ENCODE measurements around the gene PARD3B. TPM values are rescaled to one million over a fixed set of nuclear protein-coding genes. Genes with fewer than 3 reads are reported as not detected.

Gene PARD3B
- total RNA-seq, 2 experiments from 2014 or later, result 0.46 TPM; not detected in 1

DNA sequence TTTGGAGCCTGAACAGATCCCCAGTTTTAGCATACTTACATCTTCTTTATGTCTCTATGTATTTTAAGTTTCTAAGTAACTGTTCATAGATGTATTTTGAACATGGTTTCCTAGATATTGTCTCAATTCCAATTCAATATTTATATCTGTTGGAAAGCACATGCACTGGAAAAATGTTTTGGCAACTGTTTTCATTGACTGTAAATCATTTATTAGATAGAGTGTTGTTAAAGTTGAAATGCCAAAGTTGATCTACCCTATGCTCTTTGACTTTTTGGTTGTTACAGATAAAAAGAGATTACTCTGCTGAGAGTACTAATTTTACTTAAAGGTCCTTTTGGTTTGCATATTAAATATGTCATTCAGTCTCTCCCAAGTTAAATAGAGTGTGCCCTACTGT, 792.0 kb downstream of the PARD3B start:
- H3K9me3 Mint-ChIP-seq (ENCODE audit: low read depth), result peaks cover 12% of the 10 kb centered on the region
- H3K4me3 Mint-ChIP-seq, result no peak overlapping the region
- ChIA-PET CTCF (no interaction called here), POLR2A (no interaction called here)
- no peaks in the 10 kb centered on the region for H3K4me1 Mint-ChIP-seq
- no peak for ATAC-seq
- DNase-seq, result no peak
- intact Hi-C loops (cut with DNase I, micrococcal nuclease), result no loop called here
- no peaks in the 10 kb centered on the region for H3K27me3 Mint-ChIP-seq
- no peaks in the 10 kb centered on the region for H3K36me3 Mint-ChIP-seq (ENCODE audit: low read depth)
- H3K27ac Mint-ChIP-seq, result no peak overlapping the region

DNA sequence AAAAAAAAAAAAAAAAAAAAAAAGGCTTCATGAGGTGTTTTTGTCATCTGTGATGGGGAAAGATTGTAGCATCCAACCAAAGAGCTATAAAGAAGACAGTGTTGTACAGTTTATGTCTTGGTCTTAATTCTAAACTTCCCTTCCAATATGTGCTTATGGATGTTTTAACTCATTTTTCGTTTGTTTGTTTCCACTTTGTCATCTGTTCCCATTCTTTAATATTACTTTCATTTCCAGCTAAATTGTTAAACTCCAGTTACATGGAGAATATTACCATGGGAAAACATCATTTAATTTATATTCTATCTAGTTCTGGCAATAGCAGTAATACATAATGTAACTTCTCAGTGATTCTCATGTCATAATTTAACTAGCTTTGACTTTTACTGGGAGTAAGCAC, 792.9 kb downstream of the PARD3B start:
- ATAC-seq (no peak), DNase-seq (no peak)
- H3K4me3 Mint-ChIP-seq, result no peak overlapping the region
- H3K4me1 Mint-ChIP-seq, result no peaks in the 10 kb centered on the region
- ChIA-PET CTCF (no interaction called here), POLR2A (no interaction called here)
- no peaks in the 10 kb centered on the region for H3K27me3 Mint-ChIP-seq
- peaks cover 12% of the 10 kb centered on the region for H3K9me3 Mint-ChIP-seq (ENCODE audit: low read depth)
- H3K36me3 Mint-ChIP-seq (ENCODE audit: low read depth), result no peaks in the 10 kb centered on the region
- intact Hi-C loops (cut with DNase I, micrococcal nuclease), result no loop called here
- no peak overlapping the region for H3K27ac Mint-ChIP-seq

DNA sequence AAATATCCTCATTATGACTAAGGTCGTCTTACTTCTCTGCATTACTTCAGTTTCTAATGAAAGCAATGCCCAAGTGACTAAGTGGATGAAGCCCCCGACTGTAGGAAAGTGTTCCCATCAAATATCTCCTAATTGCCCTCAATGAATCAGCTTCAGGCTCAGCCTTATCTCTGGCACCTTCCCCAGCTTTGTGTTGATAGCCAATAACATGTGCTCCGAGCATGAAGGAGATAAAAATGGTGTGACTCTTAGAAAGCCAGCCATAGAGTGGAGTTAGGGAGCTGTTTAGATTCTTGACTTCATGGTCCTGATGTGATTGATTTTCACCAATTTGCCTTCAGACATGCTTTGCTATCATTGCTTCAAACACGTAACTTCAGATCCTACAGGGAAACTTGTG, 797.8 kb downstream of the PARD3B start:
- ATAC-seq (no peak), DNase-seq (no peak)
- Mint-ChIP-seq H3K27me3 (no peaks in the 10 kb centered on the region), H3K4me3 (no peak overlapping the region), H3K4me1 (no peaks in the 10 kb centered on the region), H3K9me3 (ENCODE audit: low read depth) (peaks cover 4% of the 10 kb centered on the region), H3K36me3 (ENCODE audit: low read depth) (no peaks in the 10 kb centered on the region), H3K27ac (no peak overlapping the region)
- ChIA-PET POLR2A (interaction anchor here (0.6 kb wide), 1 partner anchor 414 kb away, joined by 6 read pairs; no protein-coding TSS in a partner anchor), CTCF (interaction anchor here (1.3 kb wide), 1 partner anchor 20 kb away, joined by 4 read pairs; no protein-coding TSS in a partner anchor)
- intact Hi-C loops (cut with DNase I, micrococcal nuclease), result no loop called here

DNA sequence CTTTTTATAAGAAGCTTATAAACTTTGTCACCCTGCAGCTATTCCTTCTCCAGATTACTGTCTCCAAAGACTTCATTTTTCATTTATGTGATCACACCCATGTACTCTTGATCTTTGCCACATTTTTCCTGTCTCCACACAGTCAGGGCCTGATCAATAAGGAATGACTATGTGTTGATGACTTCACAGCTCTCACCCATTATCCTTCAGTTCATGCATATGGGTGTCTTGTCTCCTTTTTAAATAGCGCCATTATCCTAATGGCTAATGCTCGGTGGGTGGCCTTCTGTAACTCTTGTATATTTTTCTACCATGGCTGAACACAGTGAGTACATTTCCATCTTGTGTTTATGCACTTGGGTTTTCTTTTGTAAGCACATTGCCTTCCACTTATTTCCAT, 801.4 kb downstream of the PARD3B start:
- H3K27ac Mint-ChIP-seq, result no peak overlapping the region
- H3K4me3 Mint-ChIP-seq, result no peak overlapping the region
- intact Hi-C loops (cut with DNase I, micrococcal nuclease), result no loop called here
- no peak for DNase-seq
- H3K4me1 Mint-ChIP-seq, result no peaks in the 10 kb centered on the region
- H3K9me3 Mint-ChIP-seq (ENCODE audit: low read depth), result peaks cover 2% of the 10 kb centered on the region
- ATAC-seq, result no peak
- ChIA-PET CTCF (no interaction called here), POLR2A (no interaction called here)
- no peaks in the 10 kb centered on the region for H3K27me3 Mint-ChIP-seq
- no peaks in the 10 kb centered on the region for H3K36me3 Mint-ChIP-seq (ENCODE audit: low read depth)

DNA sequence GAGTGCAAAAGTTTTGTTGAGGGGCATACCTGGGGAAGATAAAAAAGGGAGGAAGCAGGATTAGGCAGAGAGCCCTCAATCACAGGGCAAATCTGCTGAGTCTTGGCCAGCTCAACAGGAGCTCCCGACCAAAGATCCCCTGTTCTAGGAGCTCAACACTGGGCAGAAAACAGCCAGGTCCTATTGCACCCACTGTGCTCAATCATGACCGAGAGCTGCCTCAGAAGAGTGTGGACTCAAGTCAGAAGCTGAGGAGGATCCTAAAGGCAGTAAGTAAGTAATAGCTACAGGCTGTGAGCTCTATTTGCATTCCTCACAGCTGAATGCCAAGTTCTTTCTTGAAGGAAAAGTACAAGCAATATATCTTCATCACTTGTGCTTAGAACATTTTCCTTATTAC, 802.6 kb downstream of the PARD3B start:
- intact Hi-C loops (cut with DNase I, micrococcal nuclease), result no loop called here
- ChIA-PET POLR2A (no interaction called here), CTCF (interaction anchor here (0.8 kb wide), 1 partner anchor 14 kb away, joined by 4 read pairs; no protein-coding TSS in a partner anchor)
- Mint-ChIP-seq H3K27me3 (no peaks in the 10 kb centered on the region), H3K4me3 (no peak overlapping the region), H3K27ac (no peak overlapping the region), H3K36me3 (ENCODE audit: low read depth) (no peaks in the 10 kb centered on the region), H3K9me3 (ENCODE audit: low read depth) (no peaks in the 10 kb centered on the region), H3K4me1 (no peaks in the 10 kb centered on the region)
- no peak for ATAC-seq
- DNase-seq, result no peak

DNA sequence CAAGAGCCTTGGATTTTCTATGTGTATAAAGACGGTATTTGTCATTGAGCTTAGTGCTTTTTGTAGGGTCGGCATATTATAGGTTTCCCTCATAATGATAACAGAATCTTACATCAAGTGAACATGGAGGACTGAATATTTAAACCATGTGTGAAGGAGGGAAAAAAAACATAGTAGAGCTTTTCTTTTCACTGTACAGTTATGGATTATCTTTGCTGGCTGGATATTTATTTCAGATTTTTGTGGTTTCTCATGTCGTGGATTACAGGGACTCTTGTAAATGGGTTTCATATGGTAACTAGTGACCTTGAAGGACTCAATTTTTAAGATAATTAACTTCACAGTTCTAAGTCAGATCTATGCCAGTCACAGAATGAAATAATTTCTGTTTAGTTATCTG, 806.8 kb downstream of the PARD3B start:
- ChIA-PET POLR2A (no interaction called here), CTCF (interaction anchor here (0.7 to 1.4 kb wide), 3 partner anchors 12 to 180 kb away, joined by 3 to 7 read pairs (median 5); no protein-coding TSS in a partner anchor)
- Mint-ChIP-seq H3K4me1 (no peaks in the 10 kb centered on the region), H3K4me3 (no peak overlapping the region), H3K27ac (no peak overlapping the region), H3K27me3 (no peaks in the 10 kb centered on the region), H3K36me3 (ENCODE audit: low read depth) (no peaks in the 10 kb centered on the region), H3K9me3 (ENCODE audit: low read depth) (peaks cover 2% of the 10 kb centered on the region)
- ATAC-seq (no peak), DNase-seq (no peak)
- intact Hi-C loops (cut with DNase I, micrococcal nuclease), result no loop called here

DNA sequence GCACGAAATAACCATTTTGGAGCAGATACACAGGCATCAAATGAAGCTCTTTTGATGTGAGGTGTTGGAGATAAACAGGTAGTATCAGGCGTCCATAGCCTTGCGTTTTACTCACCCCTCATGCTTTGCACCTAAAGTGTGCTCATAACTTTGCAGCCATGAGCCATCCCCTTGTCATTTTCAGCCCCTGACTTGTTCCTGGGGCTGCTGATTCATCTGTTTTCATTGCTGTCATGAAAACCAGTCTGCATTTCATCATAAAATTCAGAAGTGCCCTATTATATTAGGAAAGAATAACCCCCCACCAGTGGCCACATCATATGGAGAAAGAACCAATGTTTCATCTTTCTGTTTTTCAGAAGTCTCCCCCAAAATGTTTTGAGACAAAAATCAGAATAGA, 807.3 kb downstream of the PARD3B start:
- no peak for DNase-seq
- no peak overlapping the region for H3K27ac Mint-ChIP-seq
- no peaks in the 10 kb centered on the region for H3K36me3 Mint-ChIP-seq (ENCODE audit: low read depth)
- CTCF ChIA-PET, result interaction anchor here (1.4 kb wide), 1 partner anchor 12 kb away, joined by 5 read pairs; no protein-coding TSS in a partner anchor
- H3K9me3 Mint-ChIP-seq (ENCODE audit: low read depth), result peaks cover 2% of the 10 kb centered on the region
- H3K4me1 Mint-ChIP-seq, result no peaks in the 10 kb centered on the region
- POLR2A ChIA-PET, result no interaction called here
- no peak for ATAC-seq
- intact Hi-C loops (cut with DNase I, micrococcal nuclease), result no loop called here
- H3K27me3 Mint-ChIP-seq, result no peaks in the 10 kb centered on the region
- no peak overlapping the region for H3K4me3 Mint-ChIP-seq

DNA sequence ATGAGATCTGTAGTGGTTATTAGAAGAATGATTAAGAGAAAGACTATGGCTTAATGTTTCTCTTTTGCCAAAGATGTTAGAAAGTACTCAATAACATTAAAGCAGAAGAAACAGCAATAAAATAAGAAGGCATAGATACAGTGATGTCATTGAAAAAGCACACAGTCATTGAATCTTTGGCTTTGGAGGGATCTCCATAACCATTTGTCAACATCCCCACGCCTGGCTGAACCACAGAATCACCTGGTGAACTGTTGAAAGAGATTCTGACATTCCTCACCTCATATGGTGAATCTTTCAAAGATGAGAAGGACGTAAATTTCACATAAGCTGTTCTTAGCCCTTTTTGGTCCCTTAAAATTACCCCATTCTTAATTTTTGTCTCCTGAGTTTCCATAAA, 812.5 kb downstream of the PARD3B start:
- no peak overlapping the region for H3K4me3 Mint-ChIP-seq
- H3K9me3 Mint-ChIP-seq (ENCODE audit: low read depth), result peaks cover 2% of the 10 kb centered on the region
- H3K36me3 Mint-ChIP-seq (ENCODE audit: low read depth), result peaks cover 2% of the 10 kb centered on the region
- H3K4me1 Mint-ChIP-seq, result no peaks in the 10 kb centered on the region
- CTCF ChIA-PET, result no interaction called here
- DNase-seq (no peak), ATAC-seq (no peak)
- POLR2A ChIA-PET, result no interaction called here
- H3K27me3 Mint-ChIP-seq, result peaks cover 3% of the 10 kb centered on the region
- H3K27ac Mint-ChIP-seq, result no peak overlapping the region
- intact Hi-C loops (cut with DNase I, micrococcal nuclease), result no loop called here

DNA sequence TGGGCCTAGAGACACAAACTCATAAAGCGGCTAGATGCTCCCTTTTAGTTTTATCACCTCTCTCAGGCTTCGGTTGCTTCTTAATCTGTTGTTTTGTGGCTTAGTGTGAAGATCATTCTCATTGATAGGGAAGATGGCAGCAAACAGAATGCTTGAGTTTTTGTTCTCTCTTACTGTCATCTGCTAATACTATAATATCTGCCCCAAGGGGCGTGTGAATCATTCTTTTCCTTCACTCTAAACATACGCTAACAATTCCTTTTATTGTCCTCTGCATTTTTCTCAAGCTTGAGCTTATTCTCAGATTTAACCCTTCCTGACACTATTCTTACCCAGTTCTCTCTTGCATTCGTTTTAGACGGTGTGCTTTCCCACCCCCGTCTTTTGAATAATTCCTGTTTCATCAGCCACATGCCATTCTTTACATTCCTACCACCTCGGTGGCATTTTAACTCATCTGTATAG, 813.1 kb downstream of the PARD3B start:
- POLR2A ChIA-PET, result no interaction called here
- H3K9me3 Mint-ChIP-seq (ENCODE audit: low read depth), result peaks cover 2% of the 10 kb centered on the region
- no peak overlapping the region for H3K4me3 Mint-ChIP-seq
- intact Hi-C loops (cut with DNase I, micrococcal nuclease), result no loop called here
- no peak for ATAC-seq
- CTCF ChIA-PET, result no interaction called here
- no peaks in the 10 kb centered on the region for H3K4me1 Mint-ChIP-seq
- DNase-seq, result no peak
- H3K27me3 Mint-ChIP-seq, result peaks cover 3% of the 10 kb centered on the region
- H3K27ac Mint-ChIP-seq, result no peak overlapping the region
- H3K36me3 Mint-ChIP-seq (ENCODE audit: low read depth), result peaks cover 2% of the 10 kb centered on the region

DNA sequence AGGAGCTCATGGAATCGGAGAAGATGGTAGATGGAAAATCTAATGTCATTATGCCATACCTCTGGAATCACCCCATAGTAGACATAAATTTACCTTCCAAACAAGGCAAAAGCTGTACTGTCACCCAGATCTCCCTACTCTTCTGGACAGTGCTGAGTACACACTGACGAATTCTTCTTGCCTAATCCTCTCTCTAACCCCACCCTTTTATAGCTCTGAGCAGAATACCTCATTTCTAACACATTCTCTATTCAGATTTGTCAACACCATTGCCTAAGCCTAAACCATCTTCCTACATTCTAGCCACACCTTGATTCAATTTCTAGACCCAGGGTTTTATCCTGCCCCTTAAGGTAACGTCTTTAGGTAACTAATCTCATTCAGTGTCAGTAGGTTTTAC, 816.0 kb downstream of the PARD3B start:
- H3K4me3 Mint-ChIP-seq, result no peak overlapping the region
- H3K4me1 Mint-ChIP-seq, result no peaks in the 10 kb centered on the region
- DNase-seq, result no peak
- H3K36me3 Mint-ChIP-seq (ENCODE audit: low read depth), result peaks cover 2% of the 10 kb centered on the region
- H3K27ac Mint-ChIP-seq, result no peak overlapping the region
- POLR2A ChIA-PET, result no interaction called here
- no peak for ATAC-seq
- H3K9me3 Mint-ChIP-seq (ENCODE audit: low read depth), result no peaks in the 10 kb centered on the region
- intact Hi-C loops (cut with DNase I, micrococcal nuclease), result no loop called here
- CTCF ChIA-PET, result interaction anchor here (0.7 to 1.1 kb wide), 2 partner anchors 13 to 288 kb away, joined by 3 to 4 read pairs; no protein-coding TSS in a partner anchor
- H3K27me3 Mint-ChIP-seq, result peaks cover 3% of the 10 kb centered on the region

DNA sequence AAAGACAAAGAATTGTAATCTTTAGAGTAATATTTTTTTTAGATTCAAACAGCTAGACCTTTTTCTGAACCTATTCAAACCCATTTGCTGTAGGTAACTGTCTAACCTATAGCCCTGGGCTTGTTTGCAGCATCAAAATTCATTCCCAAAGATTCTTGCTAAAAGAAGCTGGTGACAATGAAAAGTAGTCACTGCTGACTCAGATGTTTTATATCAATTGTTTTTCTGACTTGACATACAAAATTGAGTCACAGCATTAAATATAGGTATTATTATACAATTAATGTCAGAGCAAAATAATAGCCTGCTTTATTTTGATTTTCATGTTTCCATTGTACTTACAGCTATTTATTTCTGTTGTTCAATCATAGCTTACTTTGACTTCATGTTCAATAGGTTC, 816.7 kb downstream of the PARD3B start:
- no peak overlapping the region for H3K4me3 Mint-ChIP-seq
- ATAC-seq (no peak), DNase-seq (no peak)
- ChIA-PET CTCF (interaction anchor here (0.7 to 1.1 kb wide), 2 partner anchors 14 to 288 kb away, joined by 3 to 4 read pairs; no protein-coding TSS in a partner anchor), POLR2A (no interaction called here)
- intact Hi-C loops (cut with DNase I, micrococcal nuclease), result no loop called here
- peaks cover 3% of the 10 kb centered on the region for H3K27me3 Mint-ChIP-seq
- no peaks in the 10 kb centered on the region for H3K4me1 Mint-ChIP-seq
- H3K27ac Mint-ChIP-seq, result no peak overlapping the region
- H3K9me3 Mint-ChIP-seq (ENCODE audit: low read depth), result no peaks in the 10 kb centered on the region
- H3K36me3 Mint-ChIP-seq (ENCODE audit: low read depth), result peaks cover 2% of the 10 kb centered on the region

DNA sequence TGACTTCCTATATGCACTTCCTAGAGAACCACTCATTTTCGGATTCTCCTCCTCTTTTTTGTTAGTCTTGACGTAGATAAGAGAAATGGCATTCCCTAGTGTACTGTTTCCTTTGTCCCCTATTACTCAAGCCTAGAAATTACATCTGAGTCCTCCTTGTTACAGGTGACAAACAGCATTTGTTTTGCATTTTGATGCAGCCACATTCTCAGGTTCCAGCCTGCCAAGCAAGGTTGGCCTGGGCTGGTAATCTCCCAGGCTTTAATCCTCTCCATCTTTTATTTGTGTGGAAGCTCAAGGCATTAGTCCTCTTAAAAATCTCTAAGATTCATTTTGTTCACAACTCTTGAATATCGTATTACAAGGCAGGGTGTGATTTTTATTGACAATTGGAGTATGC, 819.0 kb downstream of the PARD3B start:
- Mint-ChIP-seq H3K36me3 (ENCODE audit: low read depth) (peaks cover 2% of the 10 kb centered on the region), H3K27me3 (peaks cover 5% of the 10 kb centered on the region), H3K27ac (no peak overlapping the region), H3K9me3 (ENCODE audit: low read depth) (no peaks in the 10 kb centered on the region), H3K4me1 (no peaks in the 10 kb centered on the region), H3K4me3 (no peak overlapping the region)
- CTCF ChIA-PET, result interaction anchor here (0.5 kb wide), 1 partner anchor 1061 kb away, joined by 3 read pairs; no protein-coding TSS in a partner anchor
- POLR2A ChIA-PET, result no interaction called here
- intact Hi-C loops (cut with DNase I, micrococcal nuclease), result no loop called here
- ATAC-seq (no peak), DNase-seq (no peak)

Data from activated CD4-positive, alpha-beta T cell treated with anti-CD3 and anti-CD28 coated beads for 36 hours (primary cell).